ENCODE results near the gene SHROOM1. TPM values are rescaled to one million over a fixed set of nuclear protein-coding genes. Genes with fewer than 3 reads are reported as not detected.
"Not testable (repeated sequence)": the region's sequence is repeated elsewhere in the genome, so short reads cannot be mapped to it uniquely, and the experiment has no call there.

SHROOM1 gene
- total RNA-seq, 1 donor from 2014 or later = 1.5 TPM

DNA sequence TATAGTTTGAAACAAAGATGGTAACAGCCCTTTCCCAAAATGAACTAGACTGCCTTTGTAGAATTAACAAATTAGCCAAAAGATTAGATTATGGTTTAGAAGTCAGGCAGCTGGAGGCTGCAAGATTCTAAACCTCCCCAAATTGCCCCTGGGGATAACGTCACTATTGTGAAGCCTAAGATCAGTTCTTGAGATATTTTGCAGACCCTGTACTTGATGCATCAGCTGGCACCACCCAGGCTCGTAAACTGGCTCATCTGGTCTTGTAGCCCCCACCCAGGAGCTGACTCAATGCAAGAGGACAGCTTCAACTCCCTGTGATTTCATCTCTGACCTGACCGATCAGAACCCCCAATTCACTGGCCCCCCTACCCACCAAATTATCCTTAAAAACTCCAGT, 21.6 kb downstream of the SHROOM1 start:
- Mint-ChIP-seq H3K4me3 (no peak overlapping the region), H3K4me1 (peaks cover 18% of the 10 kb centered on the region), H3K9me3 (no peaks in the 10 kb centered on the region), H3K27me3 (peaks cover 51% of the 10 kb centered on the region), H3K36me3 (ENCODE audit: low read depth) (no peaks in the 10 kb centered on the region), H3K27ac (no peak overlapping the region)
- DNase-seq (no peak), ATAC-seq (ENCODE audit: low read depth) (no peak)
- intact Hi-C loops (cut with micrococcal nuclease) = no loop called here
- TF ChIP-seq, protein P1, sequence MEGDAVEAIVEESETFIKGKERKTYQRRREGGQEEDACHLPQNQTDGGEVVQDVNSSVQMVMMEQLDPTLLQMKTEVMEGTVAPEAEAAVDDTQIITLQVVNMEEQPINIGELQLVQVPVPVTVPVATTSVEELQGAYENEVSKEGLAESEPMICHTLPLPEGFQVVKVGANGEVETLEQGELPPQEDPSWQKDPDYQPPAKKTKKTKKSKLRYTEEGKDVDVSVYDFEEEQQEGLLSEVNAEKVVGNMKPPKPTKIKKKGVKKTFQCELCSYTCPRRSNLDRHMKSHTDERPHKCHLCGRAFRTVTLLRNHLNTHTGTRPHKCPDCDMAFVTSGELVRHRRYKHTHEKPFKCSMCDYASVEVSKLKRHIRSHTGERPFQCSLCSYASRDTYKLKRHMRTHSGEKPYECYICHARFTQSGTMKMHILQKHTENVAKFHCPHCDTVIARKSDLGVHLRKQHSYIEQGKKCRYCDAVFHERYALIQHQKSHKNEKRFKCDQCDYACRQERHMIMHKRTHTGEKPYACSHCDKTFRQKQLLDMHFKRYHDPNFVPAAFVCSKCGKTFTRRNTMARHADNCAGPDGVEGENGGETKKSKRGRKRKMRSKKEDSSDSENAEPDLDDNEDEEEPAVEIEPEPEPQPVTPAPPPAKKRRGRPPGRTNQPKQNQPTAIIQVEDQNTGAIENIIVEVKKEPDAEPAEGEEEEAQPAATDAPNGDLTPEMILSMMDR (IDR thresholded peaks at IDR 0.05) = no peak
- ChIA-PET CTCF (interaction anchor here (1.0 kb wide), 1 partner anchor 19 kb away, joined by 4 read pairs; no protein-coding TSS in a partner anchor), POLR2A (no interaction called here)

DNA sequence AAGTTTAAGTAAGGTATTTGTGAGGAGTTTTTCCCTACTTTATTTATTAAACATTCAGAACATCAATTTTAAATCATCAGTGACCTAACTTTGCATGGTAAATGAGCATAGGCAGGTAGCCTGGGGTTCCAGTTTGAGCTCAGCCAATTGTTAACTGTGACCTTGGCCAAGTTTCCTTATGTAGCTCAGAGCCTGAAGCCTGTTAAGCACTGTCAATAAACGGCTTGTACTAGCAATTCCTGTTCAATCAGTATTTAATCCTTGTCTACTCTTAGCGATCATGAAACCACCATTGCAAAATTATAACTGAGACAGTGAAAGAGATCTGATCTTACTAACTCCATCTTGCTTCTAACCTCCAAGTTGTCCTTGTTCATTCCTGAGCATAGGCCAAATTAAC, 22.0 kb downstream of the SHROOM1 start:
- H3K4me1 Mint-ChIP-seq = peaks cover 20% of the 10 kb centered on the region
- no peak for ATAC-seq (ENCODE audit: low read depth)
- no peaks in the 10 kb centered on the region for H3K9me3 Mint-ChIP-seq
- no peaks in the 10 kb centered on the region for H3K36me3 Mint-ChIP-seq (ENCODE audit: low read depth)
- no peak overlapping the region for H3K4me3 Mint-ChIP-seq
- intact Hi-C loops (cut with micrococcal nuclease) = no loop called here
- no peak overlapping the region for H3K27ac Mint-ChIP-seq
- DNase-seq = no peak
- ChIA-PET CTCF (interaction anchor here (1.0 to 1.9 kb wide), 2 partner anchors 11 to 20 kb away, joined by 4 to 10 read pairs; no protein-coding TSS in a partner anchor), POLR2A (no interaction called here)
- TF ChIP-seq, protein P1 (IDR thresholded peaks at IDR 0.05) = no peak
- H3K27me3 Mint-ChIP-seq = peaks cover 52% of the 10 kb centered on the region

DNA sequence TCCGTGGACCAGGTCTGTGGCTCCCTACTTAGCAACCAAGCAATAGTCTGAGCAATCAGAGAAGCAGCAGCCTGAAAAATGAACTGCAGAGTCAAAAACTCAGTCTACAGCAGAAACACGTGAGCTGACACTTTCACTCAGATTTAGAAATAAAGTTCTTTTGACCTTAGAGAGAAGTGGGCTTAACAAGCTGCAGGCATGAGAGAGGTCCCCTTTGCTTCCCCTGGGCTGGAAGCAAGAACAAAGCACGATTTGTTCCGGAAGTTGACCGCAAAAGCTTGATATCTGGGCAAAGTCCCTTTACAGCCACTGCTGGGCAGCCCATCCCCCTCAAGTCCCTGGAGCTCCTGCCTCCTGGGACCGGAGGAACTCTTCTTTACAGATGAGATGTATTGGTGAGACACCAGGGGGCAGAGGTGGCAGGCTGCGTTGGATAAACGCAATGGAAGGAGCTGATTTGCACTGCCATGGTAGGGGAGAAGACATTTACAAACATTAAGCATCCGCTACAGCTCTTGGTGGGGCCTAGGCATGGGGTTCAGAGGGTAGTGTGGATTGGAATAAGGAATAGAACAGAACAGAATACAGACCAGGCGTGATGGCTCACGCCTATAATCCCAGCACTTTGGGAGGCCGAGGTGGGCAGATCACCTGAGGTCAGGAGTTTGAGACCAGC, 23.1 kb downstream of the SHROOM1 start:
- peaks cover 11% of the 10 kb centered on the region for H3K4me1 Mint-ChIP-seq
- H3K36me3 Mint-ChIP-seq (ENCODE audit: low read depth) = no peaks in the 10 kb centered on the region
- peaks cover 53% of the 10 kb centered on the region for H3K27me3 Mint-ChIP-seq
- ATAC-seq (ENCODE audit: low read depth) (no peak), DNase-seq (no peak)
- ChIA-PET CTCF (interaction anchor here (1.9 kb wide), 1 partner anchor 13 kb away, joined by 10 read pairs; no protein-coding TSS in a partner anchor), POLR2A (interaction anchor here (1.5 kb wide), 1 partner anchor 12 kb away, joined by 4 read pairs; no protein-coding TSS in a partner anchor)
- H3K27ac Mint-ChIP-seq = no peak overlapping the region
- TF ChIP-seq, protein P1 (IDR thresholded peaks at IDR 0.05) = no peak
- no peak overlapping the region for H3K4me3 Mint-ChIP-seq
- no peaks in the 10 kb centered on the region for H3K9me3 Mint-ChIP-seq
- intact Hi-C loops (cut with micrococcal nuclease) = no loop called here

DNA sequence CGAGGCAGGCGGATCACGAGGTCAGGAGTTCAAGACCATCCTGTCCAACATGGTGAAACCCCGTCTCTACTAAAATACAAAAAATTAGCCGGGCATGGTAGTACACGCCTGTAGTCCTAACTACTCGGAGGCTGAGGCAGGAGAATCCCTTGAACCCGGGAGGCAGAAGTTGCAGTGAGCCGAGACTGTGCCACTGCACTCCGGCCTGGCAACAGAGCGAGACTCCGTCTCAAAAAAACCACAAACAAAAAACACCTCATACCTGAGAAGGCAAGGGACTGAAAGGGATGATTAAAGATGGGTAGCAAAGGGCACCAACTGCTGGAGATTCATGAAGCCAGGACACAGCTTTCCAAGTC, 23.7 kb downstream of the SHROOM1 start:
- DNase-seq; H3K36me3 Mint-ChIP-seq (ENCODE audit: low read depth); intact Hi-C loops (cut with micrococcal nuclease); H3K27ac Mint-ChIP-seq; H3K4me1 Mint-ChIP-seq; ATAC-seq (ENCODE audit: low read depth); H3K9me3 Mint-ChIP-seq; H3K4me3 Mint-ChIP-seq: not testable (repeated sequence)
- ChIA-PET POLR2A (interaction anchor here (1.5 kb wide), 1 partner anchor 13 kb away, joined by 4 read pairs; no protein-coding TSS in a partner anchor), CTCF (interaction anchor here (1.9 kb wide), 1 partner anchor 13 kb away, joined by 10 read pairs; no protein-coding TSS in a partner anchor)
- H3K27me3 Mint-ChIP-seq = peaks cover 56% of the 10 kb centered on the region

DNA sequence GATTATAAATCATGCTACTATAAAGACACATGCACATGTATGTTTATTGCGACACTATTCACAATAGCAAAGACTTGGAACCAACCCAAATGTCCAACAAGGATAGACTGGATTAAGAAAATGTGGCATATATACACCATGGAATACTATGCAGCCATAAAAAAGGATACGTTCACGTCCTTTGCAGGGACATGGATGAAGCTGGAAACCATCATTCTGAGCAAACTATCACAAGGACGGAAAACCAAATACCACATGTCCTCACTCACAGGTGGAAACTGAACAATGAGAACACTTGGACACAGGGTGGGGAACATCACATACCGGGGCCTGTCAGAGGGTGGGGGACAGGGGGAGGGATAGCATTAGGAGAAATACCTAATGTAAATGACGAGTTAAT, 24.6 kb downstream of the SHROOM1 start:
- DNase-seq; H3K36me3 Mint-ChIP-seq (ENCODE audit: low read depth); H3K27ac Mint-ChIP-seq; CTCF ChIA-PET; ATAC-seq (ENCODE audit: low read depth); H3K9me3 Mint-ChIP-seq; H3K4me1 Mint-ChIP-seq; intact Hi-C loops (cut with micrococcal nuclease); H3K4me3 Mint-ChIP-seq; POLR2A ChIA-PET: not testable (repeated sequence)
- H3K27me3 Mint-ChIP-seq = peaks cover 54% of the 10 kb centered on the region

DNA sequence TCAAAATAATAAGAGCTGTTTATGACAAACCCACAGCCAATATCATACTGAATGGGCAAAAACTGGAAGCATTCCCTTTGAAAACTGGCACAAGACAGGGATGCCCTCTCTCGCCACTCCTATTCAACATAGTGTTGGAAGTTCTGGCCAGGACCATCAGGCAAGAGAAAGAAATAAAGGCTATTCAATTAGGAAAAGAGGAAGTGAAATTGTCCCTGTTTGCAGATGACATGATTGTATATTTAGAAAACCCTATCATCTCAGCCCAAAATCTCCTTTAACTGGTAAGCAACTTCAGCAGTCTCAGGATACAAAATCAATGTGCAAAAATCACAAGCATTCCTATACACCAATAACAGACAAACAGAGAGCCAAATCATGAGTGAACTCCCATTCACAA, 26.2 kb downstream of the SHROOM1 start:
- DNase-seq; ATAC-seq (ENCODE audit: low read depth); intact Hi-C loops (cut with micrococcal nuclease); H3K4me3 Mint-ChIP-seq; H3K27ac Mint-ChIP-seq; H3K36me3 Mint-ChIP-seq (ENCODE audit: low read depth); H3K4me1 Mint-ChIP-seq; H3K9me3 Mint-ChIP-seq; POLR2A ChIA-PET: not testable (repeated sequence)
- H3K27me3 Mint-ChIP-seq = peaks cover 55% of the 10 kb centered on the region
- CTCF ChIA-PET = interaction anchor here (0.8 kb wide), 1 partner anchor 79 kb away, joined by 3 read pairs; no protein-coding TSS in a partner anchor

DNA sequence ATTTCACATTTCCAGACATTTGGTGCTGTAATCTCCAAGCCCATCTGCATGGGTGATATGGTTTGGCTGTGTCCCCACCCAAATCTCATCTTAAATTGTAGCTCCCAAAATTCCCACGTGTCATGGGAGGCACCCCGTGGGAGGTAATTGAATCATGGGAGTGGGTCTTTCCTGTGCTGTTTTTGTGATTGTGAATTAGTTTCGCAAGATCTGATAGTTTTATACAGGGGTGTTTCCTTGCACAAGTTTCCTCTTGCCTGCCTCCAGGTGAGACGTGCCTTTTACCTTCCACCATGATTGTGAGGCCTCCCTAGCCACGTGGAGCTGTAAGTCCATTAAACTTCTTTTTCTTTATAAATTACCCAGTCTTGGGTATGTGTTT, 27.8 kb downstream of the SHROOM1 start:
- H3K9me3 Mint-ChIP-seq; H3K4me1 Mint-ChIP-seq; intact Hi-C loops (cut with micrococcal nuclease); DNase-seq; CTCF ChIA-PET; ATAC-seq (ENCODE audit: low read depth); POLR2A ChIA-PET; H3K27ac Mint-ChIP-seq; H3K4me3 Mint-ChIP-seq; H3K36me3 Mint-ChIP-seq (ENCODE audit: low read depth): not testable (repeated sequence)
- H3K27me3 Mint-ChIP-seq = peaks cover 58% of the 10 kb centered on the region

Data from activated B cell treated with CpG ODN at 0.5 μM for 24 hours (primary cell).